ENCODE measurements around the gene CSNK2A1. TPM values are rescaled to one million over a fixed set of nuclear protein-coding genes. Genes with fewer than 3 reads are reported as not detected.

Gene CSNK2A1
- total and polyA plus RNA-seq, 2 experiments from 2014 or later = 85.1 to 244 TPM

DNA sequence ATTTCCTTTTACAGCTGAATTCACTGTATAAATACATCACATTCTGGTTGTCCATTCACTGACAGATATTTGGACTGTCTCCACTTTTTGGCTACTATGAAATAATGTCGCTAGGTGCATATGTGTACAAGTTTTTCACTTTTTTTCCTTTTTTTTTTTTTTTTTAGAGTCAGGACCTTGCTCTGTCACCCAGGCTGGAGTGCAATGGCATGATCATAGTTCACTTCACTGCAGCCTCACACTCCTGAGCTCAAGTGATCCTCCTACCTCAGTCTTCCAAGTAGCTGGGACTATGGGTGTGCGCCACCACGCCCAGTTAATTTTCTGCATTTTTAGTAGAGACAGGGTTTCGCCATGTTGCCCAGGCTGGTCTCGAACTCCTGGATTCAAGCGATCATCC is 13.3 kb downstream of the CSNK2A1 start:
- H3K4me1 ChIP-seq (ENCODE audit: insufficient read depth) = peaks cover 31% of the 10 kb centered on the region
- H3K27ac Mint-ChIP-seq = no peak overlapping the region
- TF ChIP-seq, protein P1, sequence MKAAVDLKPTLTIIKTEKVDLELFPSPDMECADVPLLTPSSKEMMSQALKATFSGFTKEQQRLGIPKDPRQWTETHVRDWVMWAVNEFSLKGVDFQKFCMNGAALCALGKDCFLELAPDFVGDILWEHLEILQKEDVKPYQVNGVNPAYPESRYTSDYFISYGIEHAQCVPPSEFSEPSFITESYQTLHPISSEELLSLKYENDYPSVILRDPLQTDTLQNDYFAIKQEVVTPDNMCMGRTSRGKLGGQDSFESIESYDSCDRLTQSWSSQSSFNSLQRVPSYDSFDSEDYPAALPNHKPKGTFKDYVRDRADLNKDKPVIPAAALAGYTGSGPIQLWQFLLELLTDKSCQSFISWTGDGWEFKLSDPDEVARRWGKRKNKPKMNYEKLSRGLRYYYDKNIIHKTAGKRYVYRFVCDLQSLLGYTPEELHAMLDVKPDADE (IDR thresholded peaks at IDR 0.05) = no peak
- ATAC-seq = no peak
- no peak overlapping the region for H3K27ac ChIP-seq (ENCODE audit: low read depth)
- peaks cover 4% of the 10 kb centered on the region for H3K27me3 Mint-ChIP-seq (ENCODE audit: insufficient read depth, low read depth, poor library complexity)
- H3K27me3 ChIP-seq (ENCODE audit: insufficient read depth) = no peaks in the 10 kb centered on the region
- peaks cover 89% of the 10 kb centered on the region for H4K20me1 ChIP-seq (replicated peaks; ENCODE audit: insufficient read depth)
- peaks cover 11% of the 10 kb centered on the region; the same call in 1 of the 2 replicates for H3K36me3 ChIP-seq (ENCODE audit: insufficient read depth)
- peaks cover 39% of the 10 kb centered on the region for H3K4me1 Mint-ChIP-seq
- H2AFZ ChIP-seq = no peak overlapping the region
- peaks cover 36% of the 10 kb centered on the region for H3K36me3 Mint-ChIP-seq (ENCODE audit: low read depth)
- H3K79me2 ChIP-seq (replicated peaks; ENCODE audit: insufficient read depth) = peaks cover 100% of the 10 kb centered on the region
- H3K9me2 ChIP-seq (ENCODE audit: insufficient read depth) = no peaks in the 10 kb centered on the region
- H3F3A ChIP-seq (replicated peaks; ENCODE audit: low read depth) = no peaks in the 10 kb centered on the region
- H3K9me3 Mint-ChIP-seq = no peaks in the 10 kb centered on the region; the same call in 2 of the 3 replicates
- H3K4me2 ChIP-seq = no peak overlapping the region
- no peak overlapping the region for H3K4me3 ChIP-seq
- no peak for DNase-seq (ENCODE audit: low spot score)
- H3K4me3 Mint-ChIP-seq = no peak overlapping the region

DNA sequence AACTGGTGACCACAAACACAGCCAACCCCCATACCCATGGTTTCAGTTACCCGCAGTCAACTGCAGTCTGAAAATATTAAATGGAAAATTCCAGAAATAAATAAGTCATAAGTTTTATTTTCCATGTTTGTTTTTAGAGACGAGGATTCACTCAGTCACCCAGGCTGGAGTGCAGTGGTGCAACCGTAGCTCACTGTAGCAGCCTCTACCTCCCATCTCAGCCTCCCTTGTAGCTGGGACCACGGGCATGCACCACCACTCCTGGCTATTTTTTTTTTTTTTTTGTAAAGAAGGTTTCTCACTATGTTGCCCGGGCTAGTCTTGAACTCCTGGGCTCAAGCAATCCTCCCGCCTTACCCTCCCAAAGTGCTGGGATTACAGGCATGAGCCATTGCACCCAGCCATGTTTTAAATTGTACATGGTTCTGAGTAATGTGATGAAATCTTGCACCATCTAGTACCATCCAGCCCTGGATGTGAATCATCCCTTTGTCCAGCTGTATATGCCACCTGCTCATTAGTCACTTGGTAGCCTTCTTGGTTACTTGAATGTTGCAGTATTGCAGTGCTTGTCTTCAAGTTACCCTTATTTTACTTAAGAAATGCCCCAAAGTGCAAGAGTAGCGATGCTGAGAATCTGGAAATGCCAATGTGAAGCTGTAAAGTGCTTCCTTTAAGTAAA is 14.5 kb downstream of the CSNK2A1 start:
- no peaks in the 10 kb centered on the region for H3F3A ChIP-seq (replicated peaks; ENCODE audit: low read depth)
- no peak for ATAC-seq
- Mint-ChIP-seq H3K4me3 (no peak overlapping the region), H3K9me3 (no peaks in the 10 kb centered on the region; the same call in 2 of the 3 replicates), H3K27ac (peak overlapping the region; percentile 60), H3K4me1 (peaks cover 31% of the 10 kb centered on the region), H3K36me3 (ENCODE audit: low read depth) (peaks cover 40% of the 10 kb centered on the region), H3K27me3 (ENCODE audit: insufficient read depth, low read depth, poor library complexity) (peaks cover 5% of the 10 kb centered on the region)
- peaks cover 100% of the 10 kb centered on the region for H3K79me2 ChIP-seq (replicated peaks; ENCODE audit: insufficient read depth)
- H2AFZ ChIP-seq = no peak overlapping the region
- H3K4me2 ChIP-seq = no peak overlapping the region
- H3K27ac ChIP-seq (ENCODE audit: low read depth) = peak overlapping the region; percentile 39
- H3K4me3 ChIP-seq = no peak overlapping the region
- no peaks in the 10 kb centered on the region for H3K9me2 ChIP-seq (ENCODE audit: insufficient read depth)
- H3K4me1 ChIP-seq (ENCODE audit: insufficient read depth) = peaks cover 26% of the 10 kb centered on the region
- peaks cover 90% of the 10 kb centered on the region for H4K20me1 ChIP-seq (replicated peaks; ENCODE audit: insufficient read depth)
- H3K36me3 ChIP-seq (ENCODE audit: insufficient read depth) = peaks cover 12% of the 10 kb centered on the region
- no peak for DNase-seq (ENCODE audit: low spot score)
- H3K27me3 ChIP-seq (ENCODE audit: insufficient read depth) = no peaks in the 10 kb centered on the region
- TF ChIP-seq, protein P2, sequence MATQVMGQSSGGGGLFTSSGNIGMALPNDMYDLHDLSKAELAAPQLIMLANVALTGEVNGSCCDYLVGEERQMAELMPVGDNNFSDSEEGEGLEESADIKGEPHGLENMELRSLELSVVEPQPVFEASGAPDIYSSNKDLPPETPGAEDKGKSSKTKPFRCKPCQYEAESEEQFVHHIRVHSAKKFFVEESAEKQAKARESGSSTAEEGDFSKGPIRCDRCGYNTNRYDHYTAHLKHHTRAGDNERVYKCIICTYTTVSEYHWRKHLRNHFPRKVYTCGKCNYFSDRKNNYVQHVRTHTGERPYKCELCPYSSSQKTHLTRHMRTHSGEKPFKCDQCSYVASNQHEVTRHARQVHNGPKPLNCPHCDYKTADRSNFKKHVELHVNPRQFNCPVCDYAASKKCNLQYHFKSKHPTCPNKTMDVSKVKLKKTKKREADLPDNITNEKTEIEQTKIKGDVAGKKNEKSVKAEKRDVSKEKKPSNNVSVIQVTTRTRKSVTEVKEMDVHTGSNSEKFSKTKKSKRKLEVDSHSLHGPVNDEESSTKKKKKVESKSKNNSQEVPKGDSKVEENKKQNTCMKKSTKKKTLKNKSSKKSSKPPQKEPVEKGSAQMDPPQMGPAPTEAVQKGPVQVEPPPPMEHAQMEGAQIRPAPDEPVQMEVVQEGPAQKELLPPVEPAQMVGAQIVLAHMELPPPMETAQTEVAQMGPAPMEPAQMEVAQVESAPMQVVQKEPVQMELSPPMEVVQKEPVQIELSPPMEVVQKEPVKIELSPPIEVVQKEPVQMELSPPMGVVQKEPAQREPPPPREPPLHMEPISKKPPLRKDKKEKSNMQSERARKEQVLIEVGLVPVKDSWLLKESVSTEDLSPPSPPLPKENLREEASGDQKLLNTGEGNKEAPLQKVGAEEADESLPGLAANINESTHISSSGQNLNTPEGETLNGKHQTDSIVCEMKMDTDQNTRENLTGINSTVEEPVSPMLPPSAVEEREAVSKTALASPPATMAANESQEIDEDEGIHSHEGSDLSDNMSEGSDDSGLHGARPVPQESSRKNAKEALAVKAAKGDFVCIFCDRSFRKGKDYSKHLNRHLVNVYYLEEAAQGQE (IDR thresholded peaks at IDR 0.05; ENCODE audit: unreplicated experiment) = no peak
- TF ChIP-seq STAT1 (IDR thresholded peaks at IDR 0.05; ENCODE audit: unreplicated experiment) (no peak), JUNB (IDR thresholded peaks at IDR 0.05; ENCODE audit: unreplicated experiment) (no peak), ZNF114 (CRISPR knock-in tag; IDR thresholded peaks at IDR 0.05) (no peak)
- TF ChIP-seq, protein P3, sequence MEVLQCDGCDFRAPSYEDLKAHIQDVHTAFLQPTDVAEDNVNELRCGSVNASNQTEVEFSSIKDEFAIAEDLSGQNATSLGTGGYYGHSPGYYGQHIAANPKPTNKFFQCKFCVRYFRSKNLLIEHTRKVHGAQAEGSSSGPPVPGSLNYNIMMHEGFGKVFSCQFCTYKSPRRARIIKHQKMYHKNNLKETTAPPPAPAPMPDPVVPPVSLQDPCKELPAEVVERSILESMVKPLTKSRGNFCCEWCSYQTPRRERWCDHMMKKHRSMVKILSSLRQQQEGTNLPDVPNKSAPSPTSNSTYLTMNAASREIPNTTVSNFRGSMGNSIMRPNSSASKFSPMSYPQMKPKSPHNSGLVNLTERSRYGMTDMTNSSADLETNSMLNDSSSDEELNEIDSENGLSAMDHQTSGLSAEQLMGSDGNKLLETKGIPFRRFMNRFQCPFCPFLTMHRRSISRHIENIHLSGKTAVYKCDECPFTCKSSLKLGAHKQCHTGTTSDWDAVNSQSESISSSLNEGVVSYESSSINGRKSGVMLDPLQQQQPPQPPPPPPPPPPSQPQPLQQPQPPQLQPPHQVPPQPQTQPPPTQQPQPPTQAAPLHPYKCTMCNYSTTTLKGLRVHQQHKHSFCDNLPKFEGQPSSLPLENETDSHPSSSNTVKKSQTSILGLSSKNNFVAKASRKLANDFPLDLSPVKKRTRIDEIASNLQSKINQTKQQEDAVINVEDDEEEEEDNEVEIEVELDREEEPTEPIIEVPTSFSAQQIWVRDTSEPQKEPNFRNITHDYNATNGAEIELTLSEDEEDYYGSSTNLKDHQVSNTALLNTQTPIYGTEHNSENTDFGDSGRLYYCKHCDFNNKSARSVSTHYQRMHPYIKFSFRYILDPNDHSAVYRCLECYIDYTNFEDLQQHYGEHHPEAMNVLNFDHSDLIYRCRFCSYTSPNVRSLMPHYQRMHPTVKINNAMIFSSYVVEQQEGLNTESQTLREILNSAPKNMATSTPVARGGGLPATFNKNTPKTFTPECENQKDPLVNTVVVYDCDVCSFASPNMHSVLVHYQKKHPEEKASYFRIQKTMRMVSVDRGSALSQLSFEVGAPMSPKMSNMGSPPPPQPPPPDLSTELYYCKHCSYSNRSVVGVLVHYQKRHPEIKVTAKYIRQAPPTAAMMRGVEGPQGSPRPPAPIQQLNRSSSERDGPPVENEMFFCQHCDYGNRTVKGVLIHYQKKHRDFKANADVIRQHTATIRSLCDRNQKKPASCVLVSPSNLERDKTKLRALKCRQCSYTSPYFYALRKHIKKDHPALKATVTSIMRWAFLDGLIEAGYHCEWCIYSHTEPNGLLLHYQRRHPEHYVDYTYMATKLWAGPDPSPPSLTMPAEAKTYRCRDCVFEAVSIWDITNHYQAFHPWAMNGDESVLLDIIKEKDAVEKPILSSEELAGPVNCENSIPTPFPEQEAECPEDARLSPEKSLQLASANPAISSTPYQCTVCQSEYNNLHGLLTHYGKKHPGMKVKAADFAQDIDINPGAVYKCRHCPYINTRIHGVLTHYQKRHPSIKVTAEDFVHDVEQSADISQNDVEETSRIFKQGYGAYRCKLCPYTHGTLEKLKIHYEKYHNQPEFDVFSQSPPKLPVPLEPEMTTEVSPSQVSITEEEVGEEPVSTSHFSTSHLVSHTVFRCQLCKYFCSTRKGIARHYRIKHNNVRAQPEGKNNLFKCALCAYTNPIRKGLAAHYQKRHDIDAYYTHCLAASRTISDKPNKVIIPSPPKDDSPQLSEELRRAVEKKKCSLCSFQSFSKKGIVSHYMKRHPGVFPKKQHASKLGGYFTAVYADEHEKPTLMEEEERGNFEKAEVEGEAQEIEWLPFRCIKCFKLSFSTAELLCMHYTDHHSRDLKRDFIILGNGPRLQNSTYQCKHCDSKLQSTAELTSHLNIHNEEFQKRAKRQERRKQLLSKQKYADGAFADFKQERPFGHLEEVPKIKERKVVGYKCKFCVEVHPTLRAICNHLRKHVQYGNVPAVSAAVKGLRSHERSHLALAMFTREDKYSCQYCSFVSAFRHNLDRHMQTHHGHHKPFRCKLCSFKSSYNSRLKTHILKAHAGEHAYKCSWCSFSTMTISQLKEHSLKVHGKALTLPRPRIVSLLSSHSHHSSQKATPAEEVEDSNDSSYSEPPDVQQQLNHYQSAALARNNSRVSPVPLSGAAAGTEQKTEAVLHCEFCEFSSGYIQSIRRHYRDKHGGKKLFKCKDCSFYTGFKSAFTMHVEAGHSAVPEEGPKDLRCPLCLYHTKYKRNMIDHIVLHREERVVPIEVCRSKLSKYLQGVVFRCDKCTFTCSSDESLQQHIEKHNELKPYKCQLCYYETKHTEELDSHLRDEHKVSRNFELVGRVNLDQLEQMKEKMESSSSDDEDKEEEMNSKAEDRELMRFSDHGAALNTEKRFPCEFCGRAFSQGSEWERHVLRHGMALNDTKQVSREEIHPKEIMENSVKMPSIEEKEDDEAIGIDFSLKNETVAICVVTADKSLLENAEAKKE (CRISPR knock-in tag; IDR thresholded peaks at IDR 0.05) = no peak
- TF ChIP-seq, protein P4, sequence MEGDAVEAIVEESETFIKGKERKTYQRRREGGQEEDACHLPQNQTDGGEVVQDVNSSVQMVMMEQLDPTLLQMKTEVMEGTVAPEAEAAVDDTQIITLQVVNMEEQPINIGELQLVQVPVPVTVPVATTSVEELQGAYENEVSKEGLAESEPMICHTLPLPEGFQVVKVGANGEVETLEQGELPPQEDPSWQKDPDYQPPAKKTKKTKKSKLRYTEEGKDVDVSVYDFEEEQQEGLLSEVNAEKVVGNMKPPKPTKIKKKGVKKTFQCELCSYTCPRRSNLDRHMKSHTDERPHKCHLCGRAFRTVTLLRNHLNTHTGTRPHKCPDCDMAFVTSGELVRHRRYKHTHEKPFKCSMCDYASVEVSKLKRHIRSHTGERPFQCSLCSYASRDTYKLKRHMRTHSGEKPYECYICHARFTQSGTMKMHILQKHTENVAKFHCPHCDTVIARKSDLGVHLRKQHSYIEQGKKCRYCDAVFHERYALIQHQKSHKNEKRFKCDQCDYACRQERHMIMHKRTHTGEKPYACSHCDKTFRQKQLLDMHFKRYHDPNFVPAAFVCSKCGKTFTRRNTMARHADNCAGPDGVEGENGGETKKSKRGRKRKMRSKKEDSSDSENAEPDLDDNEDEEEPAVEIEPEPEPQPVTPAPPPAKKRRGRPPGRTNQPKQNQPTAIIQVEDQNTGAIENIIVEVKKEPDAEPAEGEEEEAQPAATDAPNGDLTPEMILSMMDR (conservative IDR thresholded peaks at IDR 0.05; ENCODE audit: low read depth in 2 of 2) = no peak
